ENCODE measurements around the gene F10.
"Not testable (repeated sequence)": the region's sequence is repeated elsewhere in the genome, so short reads cannot be mapped to it uniquely, and the experiment has no call there.

The F10 gene

GRCh38 chr13:113122550-113123225 lies at the start of gene F10:
Gene F10, plus strand, starts transcription at chr13:113122799. Its CDS starts 57 bp downstream, at chr13:113122856.
- no peak for DNase-seq

DNA sequence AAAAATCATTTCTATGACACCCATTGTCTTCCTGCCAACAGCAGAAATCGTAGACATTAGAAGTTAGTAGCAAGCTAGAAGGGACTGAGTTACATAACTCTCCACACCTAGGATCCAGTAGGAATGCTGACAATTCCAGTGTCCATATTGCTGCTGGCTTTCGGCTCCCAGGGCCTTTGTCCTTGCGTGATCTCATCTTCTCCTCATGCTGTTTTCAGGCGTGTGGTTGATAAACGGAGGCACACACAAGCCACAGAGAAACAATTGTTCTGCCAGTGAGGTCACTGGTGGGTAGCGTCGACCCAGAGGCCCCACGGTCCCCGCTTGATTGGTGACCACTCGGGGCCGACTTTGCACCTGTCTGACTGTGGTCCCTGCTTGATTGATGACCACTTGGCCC lies 48.7 kb upstream of the F10 start:
- DNase-seq = no peak

DNA sequence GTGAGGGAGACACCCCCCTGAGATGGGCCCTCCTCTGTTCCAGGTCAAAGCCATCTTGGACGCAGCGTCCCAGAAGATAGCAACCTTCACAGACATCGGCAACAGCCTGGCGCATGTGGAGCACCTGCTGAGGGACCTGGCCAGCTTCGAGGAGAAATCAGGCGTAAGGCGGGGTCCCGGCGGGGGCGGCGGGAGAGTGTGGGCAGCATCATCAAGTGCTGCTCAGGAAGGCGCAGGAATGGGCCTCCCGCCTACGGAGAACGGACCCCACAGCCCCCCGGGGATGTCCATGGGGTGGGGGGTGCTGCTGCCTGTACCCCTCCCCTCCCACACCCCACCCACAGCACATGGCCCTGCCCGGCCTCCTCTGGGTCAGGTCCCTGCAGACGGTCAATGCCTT lies 48.2 kb upstream of the F10 start:
- no peak for DNase-seq

GRCh38 chr13:113074876-113075275 lies 47.7 kb upstream of the F10 start:
- DNase-seq = no peak

DNA sequence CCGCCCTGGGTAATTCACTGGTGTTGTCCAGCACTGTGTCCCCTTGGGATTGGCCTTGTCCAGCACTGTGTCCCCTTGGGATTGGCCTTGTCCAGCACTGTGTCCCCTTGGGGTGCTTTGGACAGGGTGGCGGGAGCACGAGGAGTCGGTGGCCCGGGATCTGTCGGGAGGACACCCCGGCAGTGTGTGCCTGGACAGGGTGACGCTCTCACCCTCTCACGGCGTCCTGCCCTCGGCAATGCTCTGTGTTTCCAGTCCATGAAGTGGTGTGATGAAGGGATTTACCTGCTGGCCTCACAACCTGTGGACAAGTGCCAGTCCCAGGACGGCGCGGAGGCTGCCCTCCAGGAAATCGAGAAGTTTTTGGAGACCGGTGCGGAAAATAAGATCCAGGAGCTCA lies 46.9 kb upstream of the F10 start:
- DNase-seq = no peak

GRCh38 chr13:113076681-113077401 lies 45.8 kb upstream of the F10 start:
- no peak for DNase-seq

- no peak for DNase-seq
Measured at GRCh38 chr13:113077566-113077952, 45.0 kb upstream of the F10 start.

DNA sequence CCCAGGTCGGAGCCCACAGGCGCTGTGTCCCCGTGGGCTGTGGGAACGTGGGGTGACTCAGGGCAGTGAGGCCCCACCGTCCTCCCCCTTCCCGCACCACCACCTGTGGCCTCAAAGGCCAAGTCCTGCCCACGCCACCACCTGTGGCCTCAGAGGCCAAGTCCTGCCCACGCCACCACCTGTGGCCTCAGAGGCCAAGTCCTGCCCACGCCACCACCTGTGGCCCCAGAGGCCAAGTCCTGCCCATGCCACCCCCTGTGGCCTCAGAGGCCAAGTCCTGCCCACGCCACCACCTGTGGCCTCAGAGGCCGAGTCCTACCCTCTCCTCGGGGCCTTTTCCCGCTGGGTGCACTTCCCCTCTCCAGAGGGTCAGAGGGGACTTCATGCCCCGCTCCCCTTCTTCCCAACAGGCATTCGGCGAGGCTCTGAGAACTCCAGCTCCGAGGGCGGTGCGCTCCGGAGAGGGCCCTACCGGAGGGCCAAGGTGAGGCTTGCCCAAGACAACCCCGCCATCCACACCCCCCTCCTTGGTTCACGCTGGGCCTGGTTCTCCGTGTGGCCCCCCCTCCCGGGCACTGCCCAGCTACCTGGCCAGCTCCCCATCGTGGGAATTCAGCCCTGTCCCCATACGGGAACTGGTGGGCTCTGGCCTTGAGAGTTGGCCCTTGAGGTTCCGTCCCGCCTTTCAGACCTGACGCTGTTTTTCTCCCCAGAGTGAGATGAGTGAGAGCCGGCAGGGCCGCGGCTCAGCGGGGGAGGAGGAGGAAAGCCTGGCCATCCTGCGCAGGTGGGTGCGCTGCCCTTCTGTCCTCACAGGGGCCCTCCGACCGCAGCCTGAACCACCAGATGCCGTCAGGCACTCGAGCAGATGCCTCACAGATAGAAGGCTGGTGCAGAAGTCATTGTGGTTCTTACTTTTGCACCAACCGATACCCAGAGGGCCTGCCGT lies 44.4 kb upstream of the F10 start:
- no peak for DNase-seq

- no peak for DNase-seq
Measured at GRCh38 chr13:113078902-113079780, 43.5 kb upstream of the F10 start.

DNA sequence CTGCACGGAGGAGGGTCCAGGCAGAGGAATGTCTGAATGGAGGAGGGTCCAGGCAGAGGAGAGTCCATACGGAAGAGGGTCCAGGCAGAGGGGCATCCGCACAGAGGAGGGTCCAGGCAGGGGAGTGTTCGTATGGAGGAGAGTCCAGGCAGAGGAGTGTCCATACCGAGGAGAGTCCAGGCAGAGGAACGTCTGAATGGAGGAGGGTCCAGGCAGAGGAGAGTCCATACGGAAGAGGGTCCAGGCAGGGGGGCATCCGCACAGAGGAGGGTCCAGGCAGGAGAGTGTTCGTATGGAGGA lies 42.9 kb upstream of the F10 start:
- not testable (repeated sequence) for DNase-seq

DNA sequence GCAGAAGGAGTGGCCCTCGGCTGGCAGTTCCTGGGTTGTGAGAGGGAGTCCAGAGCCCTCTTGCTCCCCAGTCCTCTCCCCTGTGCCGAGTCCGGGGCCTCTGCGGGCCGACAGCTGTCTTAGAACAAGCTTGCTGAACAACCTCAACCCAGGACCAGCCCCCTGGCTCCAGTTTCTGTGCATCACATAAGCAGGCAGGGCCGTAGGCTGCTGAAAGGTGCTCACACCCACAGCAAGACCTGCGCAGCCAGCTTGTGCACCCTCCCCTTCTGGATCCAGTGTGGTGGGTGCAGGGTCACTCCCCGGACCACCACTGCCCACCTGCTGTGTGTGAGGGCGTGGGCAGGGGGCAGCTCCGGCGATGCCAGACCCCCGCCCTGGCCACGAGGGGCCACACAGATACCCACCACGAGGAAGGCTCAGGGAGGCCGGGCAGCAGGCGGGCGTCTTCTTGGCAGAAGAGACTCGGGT lies 42.2 kb upstream of the F10 start:
- no peak for DNase-seq

DNA sequence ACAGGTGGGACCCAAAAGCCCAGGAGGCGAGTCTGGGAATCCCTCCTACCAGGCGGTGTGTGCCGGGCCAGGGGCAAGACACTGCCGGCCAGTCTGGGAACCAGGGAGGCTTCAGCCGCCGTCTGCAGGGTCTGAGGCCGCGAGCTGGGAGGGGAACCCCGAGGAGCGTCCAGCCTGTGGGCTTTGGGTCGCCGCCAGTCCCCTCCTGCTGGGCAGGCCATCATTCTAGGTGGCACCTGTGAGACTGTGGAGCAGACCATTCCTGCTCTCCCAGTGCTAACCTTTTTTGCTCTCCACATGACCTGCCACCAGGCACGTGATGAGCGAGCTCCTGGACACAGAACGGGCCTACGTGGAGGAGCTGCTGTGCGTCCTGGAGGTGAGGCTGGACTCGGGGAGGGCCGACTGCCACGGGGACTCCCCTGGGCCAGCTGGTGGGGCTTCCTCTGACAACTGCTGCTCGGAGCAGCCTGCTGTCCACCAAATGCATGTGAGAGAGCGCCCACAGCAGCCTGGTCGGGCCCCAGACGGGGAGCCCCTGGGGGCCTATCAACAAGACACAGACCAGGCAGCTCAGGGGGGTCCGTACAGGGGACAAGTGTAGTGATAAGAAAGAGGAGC lies 41.6 kb upstream of the F10 start:
- DNase-seq = no peak

GRCh38 chr13:113082198-113083021 lies 40.2 kb upstream of the F10 start:
- DNase-seq = no peak

DNA sequence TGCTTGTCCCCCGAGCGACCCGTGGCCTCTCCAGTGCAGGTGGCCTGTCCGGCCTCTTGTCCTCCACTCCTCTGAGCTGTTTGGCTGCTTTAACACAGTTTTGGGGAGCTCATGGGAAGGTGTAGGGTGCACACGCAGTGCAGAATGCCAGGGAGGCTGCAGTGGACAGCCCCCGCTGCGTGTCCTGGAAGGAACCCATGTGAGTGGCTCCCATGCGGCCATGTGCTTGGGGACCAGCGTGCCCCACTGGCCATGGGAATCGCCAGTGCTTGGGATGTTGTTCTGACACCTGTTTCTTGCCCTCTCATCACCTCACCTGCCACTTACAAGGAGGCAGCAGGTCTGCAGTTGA lies 39.6 kb upstream of the F10 start:
- no peak for DNase-seq

GRCh38 chr13:113083402-113084061 lies 39.1 kb upstream of the F10 start:
- DNase-seq = no peak

DNA sequence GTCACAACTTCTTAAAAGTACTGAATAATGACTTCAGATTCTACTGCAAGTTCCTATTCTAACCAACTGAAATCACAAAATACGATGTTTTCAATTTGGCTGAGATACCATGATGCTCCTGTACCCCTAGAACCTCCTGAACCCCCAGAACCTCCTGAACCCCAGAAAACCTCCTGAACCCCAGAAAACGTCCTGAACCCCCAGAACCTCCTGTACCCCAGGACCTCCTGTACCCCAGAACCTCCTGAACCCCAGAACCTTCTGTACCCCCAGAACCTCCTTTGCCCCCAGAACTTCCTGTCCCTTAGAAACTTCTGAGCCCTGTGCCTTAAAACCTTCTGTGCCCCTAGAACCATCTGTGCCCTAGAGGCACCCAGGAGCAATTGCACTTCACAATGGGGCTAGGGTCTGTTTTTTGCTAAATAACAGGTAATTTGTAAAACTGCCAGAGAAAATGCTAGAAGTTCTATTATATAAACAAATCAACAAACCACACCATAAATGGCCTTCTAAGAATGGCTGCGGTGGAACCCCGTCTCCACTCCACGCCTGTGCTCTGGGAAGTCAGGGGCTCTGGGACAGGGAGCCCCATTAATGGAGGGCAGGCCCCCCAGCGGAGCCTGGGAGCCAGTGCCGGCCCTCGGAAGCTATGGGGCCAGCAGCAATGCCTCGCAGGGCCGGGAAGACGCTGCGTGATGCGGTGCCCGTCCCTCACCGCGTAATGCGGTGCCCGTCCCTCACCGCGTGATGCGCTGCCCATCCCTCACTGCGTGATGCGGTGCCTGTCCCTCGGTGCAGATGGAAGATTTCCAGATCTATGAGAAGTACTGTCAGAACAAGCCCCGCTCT lies 38.3 kb upstream of the F10 start:
- no peak for DNase-seq

DNA sequence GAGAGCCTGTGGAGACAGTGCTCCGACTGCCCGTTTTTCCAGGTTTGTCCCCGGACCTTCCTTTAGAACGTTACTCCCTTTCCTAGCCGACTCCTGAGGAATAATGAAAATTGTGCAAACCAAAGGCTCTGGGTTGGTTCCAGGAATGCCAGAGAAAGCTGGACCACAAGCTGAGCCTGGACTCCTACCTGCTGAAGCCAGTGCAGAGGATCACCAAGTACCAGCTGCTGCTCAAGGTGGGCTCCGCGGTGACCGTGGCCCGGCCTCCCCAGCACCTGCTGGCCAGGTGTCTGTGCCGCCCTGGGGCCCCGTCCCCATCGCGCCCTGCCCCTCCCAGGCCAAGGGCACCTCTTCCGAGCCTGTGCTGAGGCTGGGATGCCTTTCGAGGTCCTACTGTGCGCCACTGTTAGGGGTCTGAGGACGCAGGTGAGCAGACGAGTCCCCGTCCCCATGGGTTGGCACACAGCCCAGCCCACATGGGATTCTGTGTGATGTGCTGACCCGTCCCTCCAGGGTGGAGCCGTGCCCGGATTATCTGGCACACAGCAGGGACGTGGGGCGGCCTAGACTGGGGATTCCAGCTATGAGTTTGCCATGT lies 37.6 kb upstream of the F10 start:
- DNase-seq = no peak

DNA sequence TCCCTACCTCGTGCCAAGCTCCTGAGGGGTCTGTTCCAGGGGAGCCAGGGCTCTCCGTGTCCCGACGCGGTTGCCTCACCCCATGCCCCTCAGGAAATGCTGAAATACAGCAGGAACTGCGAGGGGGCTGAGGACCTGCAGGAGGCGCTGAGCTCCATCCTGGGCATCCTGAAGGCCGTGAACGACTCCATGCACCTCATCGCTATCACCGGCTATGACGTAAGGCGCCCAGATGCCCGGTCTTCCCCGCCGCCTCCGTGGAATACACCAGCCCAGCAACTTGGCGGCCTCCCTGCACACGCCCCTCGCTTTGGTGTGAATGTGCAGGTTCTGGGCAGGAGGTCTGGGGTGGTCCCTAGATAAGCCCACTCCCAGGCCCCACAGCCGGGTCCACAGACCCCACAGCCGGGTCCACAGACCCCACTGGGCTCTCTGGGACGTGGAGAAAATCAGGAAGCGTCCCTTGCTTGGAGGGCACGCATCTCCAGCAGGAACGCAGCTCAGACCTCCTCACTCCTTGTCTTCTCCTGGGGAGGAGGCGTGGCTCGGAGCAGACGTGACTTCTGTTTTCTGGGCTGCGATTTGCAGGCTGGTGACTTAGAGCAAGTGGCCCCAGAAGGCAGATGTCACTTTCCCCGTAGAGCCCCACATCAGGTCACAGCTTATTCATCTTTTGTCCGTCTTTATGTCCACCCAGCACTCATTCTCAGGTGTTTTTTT lies 36.4 kb upstream of the F10 start:
- no peak for DNase-seq

Data from activated CD4-positive, alpha-beta T cell treated with anti-CD3 and anti-CD28 coated beads for 4 hours (primary cell).